K562 (cell line): ENCODE results near the gene MRFAP1. TPM values are rescaled to one million over a fixed set of nuclear protein-coding genes. Genes with fewer than 3 reads are reported as not detected.

Experiments used
- ATAC-seq: fragments of 200-7000 bp; cut with Tn5 transposase; 3 replicates; pipeline ENCODE4 v1.9.1; 2020; ENCODE audit warnings: moderate library complexity
- BruUV-seq: library from RNA; stranded (reverse); fragments of 400-500 nt; replicated peaks from 2 replicates; lab custom pipeline; 2021; lab: Mats Ljungman, UMichigan
- CTCF ChIA-PET: fragments of 300-600 bp; formaldehyde crosslinking; extraction: SDS; loops from one replicate; lab custom pipeline; 2021; ENCODE audit warnings: low intra/inter-chr PET ratio; lab: Yijun Ruan, JAX
- POLR2A ChIA-PET: fragments of 300-600, 350-650 bp; sonication (Branson Sonifier 250); formaldehyde crosslinking; extraction: SDS; loops from one replicate; lab custom pipeline; 2021; ENCODE audit warnings: antibody characterized with exemption, inconsistent platforms; lab: Yijun Ruan, JAX
- DNase-seq, 4 experiments: peaks; one replicate each; pipeline versions ENCODE4 v3.0.0 to v3.0.0-alpha.2; 2011 to 2018; ENCODE audit warnings: low spot score in 3 of 4, mixed read lengths in 3 of 4; ENCODE audit errors: extremely low read depth in 1 of 4
- FAIRE-seq: peaks from 2 replicates; lab custom pipeline; 2011; peaks lifted over from hg19 to GRCh38; lab: Jason Lieb, UNC
- H2AFZ ChIP-seq: 2 replicates; pipeline ENCODE4 v1.6.0; 2011; ENCODE audit warnings: low read depth, low read length, control low read depth, inconsistent platforms
- H3K27ac ChIP-seq: fragments of 200-600 bp; 3 replicates; pipeline ENCODE4 v1.8.0; 2011; ENCODE audit warnings: low read depth, mild to moderate bottlenecking, control low read depth, inconsistent platforms, low read length, moderate library complexity, mixed read lengths; ENCODE audit errors: extremely low read depth
- H3K27me3 ChIP-seq, 2 experiments: fragments of 300-600 bp in 1 of 2; 2 replicates in 1 of 2; 3 replicates in 1 of 2; pipeline versions ENCODE4 v1.6.0 to v1.8.0; 2011; ENCODE audit warnings: inconsistent platforms in 2 of 2, low read length in 2 of 2, mild to moderate bottlenecking in 1 of 2, mixed read lengths in 1 of 2, moderate library complexity in 1 of 2; ENCODE audit not compliant: control insufficient read depth in 2 of 2, insufficient read depth in 2 of 2
- H3K36me3 ChIP-seq: fragments of 300-600 bp; 3 replicates; pipeline ENCODE4 v1.8.0; 2011; ENCODE audit warnings: mild to moderate bottlenecking, low read length, inconsistent platforms; ENCODE audit not compliant: control insufficient read depth, insufficient read depth
- H3K4me1 ChIP-seq, 2 experiments: fragments of 200-600 bp in 1 of 2; replicated peaks in 1 of 2; 2 replicates in 1 of 2; 3 replicates in 1 of 2; pipeline versions ENCODE4 v1.5.1 to v1.8.0; 2011; ENCODE audit warnings: inconsistent platforms in 2 of 2, low read length in 2 of 2, mild to moderate bottlenecking in 1 of 2, mixed read lengths in 1 of 2, moderate library complexity in 1 of 2; ENCODE audit not compliant: control insufficient read depth in 2 of 2, insufficient read depth in 2 of 2
- H3K4me2 ChIP-seq: 2 replicates; pipeline ENCODE4 v1.6.1; 2011; ENCODE audit warnings: low read length, control low read depth, inconsistent platforms, mixed read lengths; ENCODE audit not compliant: insufficient read depth
- H3K4me3 ChIP-seq: fragments of 200-600 bp; sonication (generic), shearing (Covaris generic); 2 replicates; pipeline ENCODE4 v1.5.1; 2016; ENCODE audit warnings: control low read depth, inconsistent platforms
- H3K79me2 ChIP-seq: fragments of 200-600 bp; 3 replicates; pipeline ENCODE4 v1.8.0; 2011; ENCODE audit warnings: low read length, inconsistent platforms; ENCODE audit not compliant: control insufficient read depth, insufficient read depth
- H3K9ac ChIP-seq, 2 experiments: 2 replicates each; pipeline versions ENCODE4 v1.6.0 to v1.6.1; 2011; ENCODE audit warnings: low read depth in 2 of 2, low read length in 2 of 2, control low read depth in 1 of 2, inconsistent platforms in 1 of 2, mild to moderate bottlenecking in 1 of 2, mixed read lengths in 1 of 2; ENCODE audit not compliant: insufficient read depth in 1 of 2
- H3K9me1 ChIP-seq: one replicate; pipeline ENCODE4 v1.6.0; 2011; ENCODE audit warnings: inconsistent platforms, mild to moderate bottlenecking, low read length, moderate library complexity; ENCODE audit not compliant: control insufficient read depth, insufficient read depth
- H3K9me3 ChIP-seq: replicated peaks from 2 replicates; pipeline ENCODE4 v1.5.1; 2011; ENCODE audit warnings: low read depth, low read length, inconsistent platforms; ENCODE audit not compliant: control insufficient read depth, insufficient read depth
- H4K20me1 ChIP-seq: replicated peaks from 2 replicates; pipeline ENCODE4 v1.6.1; 2011; ENCODE audit warnings: low read length, inconsistent platforms, mixed read lengths; ENCODE audit not compliant: control insufficient read depth, insufficient read depth
- CBX2 ChIP-seq: fragments of 200-600 bp; sonication (generic); IDR thresholded peaks from one replicate; pipeline ENCODE4 v1.6.1; 2012; ENCODE audit warnings: mild to moderate bottlenecking, low read length, inconsistent platforms; ENCODE audit not compliant: insufficient read depth, poor library complexity, severe bottlenecking
- CEBPB ChIP-seq: fragments of 450-650 bp; IDR thresholded peaks from 2 replicates; pipeline ENCODE4 v1.6.1; 2016; ENCODE audit warnings: missing genetic modification characterization, missing compliant biosample characterization
- EGR1 ChIP-seq: fragments of 450-650 bp; conservative IDR thresholded peaks from 2 replicates; pipeline ENCODE4 v1.6.1; 2017; ENCODE audit warnings: mild to moderate bottlenecking
- GTF2E2 ChIP-seq: fragments of 200-800 bp; sonication (Bioruptor generic); IDR thresholded peaks from 2 replicates; pipeline ENCODE4 v1.6.1; 2016; ENCODE audit warnings: missing genetic modification characterization, missing compliant biosample characterization
- HDGF ChIP-seq: fragments of 450-650 bp; IDR thresholded peaks from 2 replicates; pipeline ENCODE4 v1.6.1; 2016
- NFRKB ChIP-seq: fragments of 450-650 bp; IDR thresholded peaks from 2 replicates; pipeline ENCODE4 v1.6.1; 2016; ENCODE audit warnings: low read depth
- RUNX1 ChIP-seq: sonication (generic); IDR thresholded peaks from 2 replicates; pipeline ENCODE4 v1.6.1; 2016; ENCODE audit warnings: antibody characterized with exemption, low read depth
- WGBS: fragments of 100-300 bp; shearing (Covaris generic); methylation state at CpG from one replicate; pipeline ENCODE4 v1.1.6; 2016; ENCODE audit warnings: low coverage, mixed read lengths; ENCODE audit not compliant: insufficient coverage; ENCODE audit errors: missing lambda C conversion rate; 5-methylcytosine and 5-hydroxymethylcytosine counted together
- in situ Hi-C: fragments of 300-500 bp; cut with MboI; formaldehyde crosslinking; loops from 4 replicates; pipeline ENCODE4 v1.15.0; 2018; ENCODE audit warnings: inconsistent platforms, mixed read lengths
- intact Hi-C: fragments of 100-400 bp; cut with micrococcal nuclease; formaldehyde crosslinking; loops from 2 replicates; pipeline ENCODE4 v1.14.2; 2022
- polyA plus RNA-seq, 8 experiments: library from polyadenylated mRNA; depleted of rRNA in 4 of 8; stranded (reverse) in 5 of 8; unstranded in 3 of 8; fragments of >200 nt; fragmentation: Nextera tagmentation in 2 of 8; fragmentation: Illumina TruSeq in 1 of 8; extraction: Ambion mirVana in 2 of 8; extraction: Trizol in 1 of 8; gene quantifications; 2 replicates each; pipeline versions ENCODE4 v1.2.1 to v1.2.3, GENCODE V29; 2011 to 2014; ENCODE audit warnings: inconsistent platforms in 1 of 8, missing spikeins in 1 of 8
- total RNA-seq, 7 experiments: library from RNA; depleted of rRNA in 6 of 7; stranded (reverse); fragments of >200 nt in 6 of 7; fragmentation: Illumina TruSeq in 2 of 7; extraction: Trizol in 2 of 7; gene quantifications; 2 replicates each; pipeline versions ENCODE4 v1.2.1 to v1.2.3, GENCODE V29; 2011 to 2021; ENCODE audit warnings: low replicate concordance in 1 of 7
- TF ChIP-seq, protein P1 (sequence below): fragments of 250-450 bp; sonication (Bioruptor Pico); IDR thresholded peaks from 2 replicates; pipeline ENCODE4 v1.5.0; 2021
- TF ChIP-seq, protein P2 (sequence below): sonication (generic); formaldehyde crosslinking; IDR thresholded peaks from 2 replicates; pipeline ENCODE4 v1.8.0; 2022; ENCODE audit warnings: missing genetic modification reagents, mild to moderate bottlenecking, moderate library complexity, borderline replicate concordance

MRFAP1 gene
- total and polyA plus RNA-seq, 9 of the 15 experiments (the other 6 are each of a cell fraction or from before 2014, with no cell fraction given): 46.0 to 270 (median 151) TPM

- H3K4me1 ChIP-seq: peaks cover 0 to 20% of the 10 kb centered on the region in 2 experiments; a peak in 2 of 5 replicates
- no peaks in the 10 kb centered on the region for H4K20me1 ChIP-seq
- no peak overlapping the region; a peak in 1 of 4 replicates for H3K9ac ChIP-seq
- WGBS: 94% methylated on average over 11 of the region's 13 CpGs
- ATAC-seq: no peak
- H3K9me3 ChIP-seq: no peaks in the 10 kb centered on the region; the same call in 1 of the 2 replicates
- no peak for DNase-seq
- TF ChIP-seq HDGF (no peak), NFRKB (no peak), GTF2E2 (no peak), CBX2 (no peak), CEBPB (tag) (no peak), RUNX1 (no peak), EGR1 (no peak)
- TF ChIP-seq, protein P1, sequence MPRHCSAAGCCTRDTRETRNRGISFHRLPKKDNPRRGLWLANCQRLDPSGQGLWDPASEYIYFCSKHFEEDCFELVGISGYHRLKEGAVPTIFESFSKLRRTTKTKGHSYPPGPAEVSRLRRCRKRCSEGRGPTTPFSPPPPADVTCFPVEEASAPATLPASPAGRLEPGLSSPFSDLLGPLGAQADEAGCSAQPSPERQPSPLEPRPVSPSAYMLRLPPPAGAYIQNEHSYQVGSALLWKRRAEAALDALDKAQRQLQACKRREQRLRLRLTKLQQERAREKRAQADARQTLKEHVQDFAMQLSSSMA (CRISPR knock-in tag): no peak
- TF ChIP-seq, protein P2, sequence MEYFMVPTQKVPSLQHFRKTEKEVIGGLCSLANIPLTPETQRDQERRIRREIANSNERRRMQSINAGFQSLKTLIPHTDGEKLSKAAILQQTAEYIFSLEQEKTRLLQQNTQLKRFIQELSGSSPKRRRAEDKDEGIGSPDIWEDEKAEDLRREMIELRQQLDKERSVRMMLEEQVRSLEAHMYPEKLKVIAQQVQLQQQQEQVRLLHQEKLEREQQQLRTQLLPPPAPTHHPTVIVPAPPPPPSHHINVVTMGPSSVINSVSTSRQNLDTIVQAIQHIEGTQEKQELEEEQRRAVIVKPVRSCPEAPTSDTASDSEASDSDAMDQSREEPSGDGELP (CRISPR knock-in tag): no peak
- CTCF ChIA-PET: no interaction called here
- in situ Hi-C loops (no loop called here), intact Hi-C loops (no loop called here)
- no TSS peak for BruUV-seq
- H3K27me3 ChIP-seq: no peaks in the 10 kb centered on the region
- no peaks in the 10 kb centered on the region for H3K79me2 ChIP-seq
- FAIRE-seq: no peak
- H2AFZ ChIP-seq: no peak overlapping the region
- H3K4me3 ChIP-seq: no peak overlapping the region
- H3K27ac ChIP-seq: no peak overlapping the region
- peaks cover 8% of the 10 kb centered on the region; the same call in 1 of the 3 replicates for H3K36me3 ChIP-seq
- H3K4me2 ChIP-seq: no peak overlapping the region
- H3K9me1 ChIP-seq: no peaks in the 10 kb centered on the region
- POLR2A ChIA-PET: interaction anchor here (1.1 to 1.4 kb wide), 2 partner anchors 7 to 21 kb away, joined by 3 to 5 read pairs; partner anchors contain the start of gene MRFAP1
These were observed 21.4 kb upstream of the MRFAP1 start for GRCh38 chr4:6619116-6619465.
